K562 (cell line): Measurements from ENCODE around the gene ARHGAP9. TPM values are rescaled to one million over a fixed set of nuclear protein-coding genes. Genes with fewer than 3 reads are reported as not detected.

ENCODE experiments used
- ATAC-seq: fragments of 200-7000 bp; cut with Tn5 transposase; 3 replicates; pipeline ENCODE4 v1.9.1; 2020; ENCODE audit warnings: moderate library complexity
- BruUV-seq: library from RNA; stranded (reverse); fragments of 400-500 nt; replicated peaks from 2 replicates; lab custom pipeline; 2021; lab: Mats Ljungman, UMichigan
- CTCF ChIA-PET: fragments of 300-600 bp; formaldehyde crosslinking; extraction: SDS; loops from one replicate; lab custom pipeline; 2021; ENCODE audit warnings: low intra/inter-chr PET ratio; lab: Yijun Ruan, JAX
- POLR2A ChIA-PET: fragments of 300-600, 350-650 bp; sonication (Branson Sonifier 250); formaldehyde crosslinking; extraction: SDS; loops from one replicate; lab custom pipeline; 2021; ENCODE audit warnings: antibody characterized with exemption, inconsistent platforms; lab: Yijun Ruan, JAX
- DNase-seq, 4 experiments: peaks; one replicate each; pipeline versions ENCODE4 v3.0.0 to v3.0.0-alpha.2; 2011 to 2018; ENCODE audit warnings: low spot score in 3 of 4, mixed read lengths in 3 of 4; ENCODE audit errors: extremely low read depth in 1 of 4
- FAIRE-seq: peaks from 2 replicates; lab custom pipeline; 2011; peaks lifted over from hg19 to GRCh38; lab: Jason Lieb, UNC
- H2AFZ ChIP-seq: 2 replicates; pipeline ENCODE4 v1.6.0; 2011; ENCODE audit warnings: low read depth, low read length, control low read depth, inconsistent platforms
- H3K27ac ChIP-seq: fragments of 200-600 bp; 3 replicates; pipeline ENCODE4 v1.8.0; 2011; ENCODE audit warnings: low read depth, mild to moderate bottlenecking, control low read depth, inconsistent platforms, low read length, moderate library complexity, mixed read lengths; ENCODE audit errors: extremely low read depth
- H3K27me3 ChIP-seq, 2 experiments: fragments of 300-600 bp in 1 of 2; 2 replicates in 1 of 2; 3 replicates in 1 of 2; pipeline versions ENCODE4 v1.6.0 to v1.8.0; 2011; ENCODE audit warnings: inconsistent platforms in 2 of 2, low read length in 2 of 2, mild to moderate bottlenecking in 1 of 2, mixed read lengths in 1 of 2, moderate library complexity in 1 of 2; ENCODE audit not compliant: control insufficient read depth in 2 of 2, insufficient read depth in 2 of 2
- H3K36me3 ChIP-seq: fragments of 300-600 bp; 3 replicates; pipeline ENCODE4 v1.8.0; 2011; ENCODE audit warnings: mild to moderate bottlenecking, low read length, inconsistent platforms; ENCODE audit not compliant: control insufficient read depth, insufficient read depth
- H3K4me1 ChIP-seq, 2 experiments: fragments of 200-600 bp in 1 of 2; replicated peaks in 1 of 2; 2 replicates in 1 of 2; 3 replicates in 1 of 2; pipeline versions ENCODE4 v1.5.1 to v1.8.0; 2011; ENCODE audit warnings: inconsistent platforms in 2 of 2, low read length in 2 of 2, mild to moderate bottlenecking in 1 of 2, mixed read lengths in 1 of 2, moderate library complexity in 1 of 2; ENCODE audit not compliant: control insufficient read depth in 2 of 2, insufficient read depth in 2 of 2
- H3K4me2 ChIP-seq: 2 replicates; pipeline ENCODE4 v1.6.1; 2011; ENCODE audit warnings: low read length, control low read depth, inconsistent platforms, mixed read lengths; ENCODE audit not compliant: insufficient read depth
- H3K4me3 ChIP-seq: fragments of 200-600 bp; sonication (generic), shearing (Covaris generic); 2 replicates; pipeline ENCODE4 v1.5.1; 2016; ENCODE audit warnings: control low read depth, inconsistent platforms
- H3K79me2 ChIP-seq: fragments of 200-600 bp; 3 replicates; pipeline ENCODE4 v1.8.0; 2011; ENCODE audit warnings: low read length, inconsistent platforms; ENCODE audit not compliant: control insufficient read depth, insufficient read depth
- H3K9ac ChIP-seq, 2 experiments: 2 replicates each; pipeline versions ENCODE4 v1.6.0 to v1.6.1; 2011; ENCODE audit warnings: low read depth in 2 of 2, low read length in 2 of 2, control low read depth in 1 of 2, inconsistent platforms in 1 of 2, mild to moderate bottlenecking in 1 of 2, mixed read lengths in 1 of 2; ENCODE audit not compliant: insufficient read depth in 1 of 2
- H3K9me1 ChIP-seq: one replicate; pipeline ENCODE4 v1.6.0; 2011; ENCODE audit warnings: inconsistent platforms, mild to moderate bottlenecking, low read length, moderate library complexity; ENCODE audit not compliant: control insufficient read depth, insufficient read depth
- H3K9me3 ChIP-seq: replicated peaks from 2 replicates; pipeline ENCODE4 v1.5.1; 2011; ENCODE audit warnings: low read depth, low read length, inconsistent platforms; ENCODE audit not compliant: control insufficient read depth, insufficient read depth
- H4K20me1 ChIP-seq: replicated peaks from 2 replicates; pipeline ENCODE4 v1.6.1; 2011; ENCODE audit warnings: low read length, inconsistent platforms, mixed read lengths; ENCODE audit not compliant: control insufficient read depth, insufficient read depth
- NR4A1 ChIP-seq, 2 experiments: fragments of 250-450 bp in 1 of 2; fragments of 450-650 bp in 1 of 2; sonication (Bioruptor Pico) in 1 of 2; IDR thresholded peaks; 2 replicates each; pipeline versions ENCODE4 v1.4.0 to v1.6.1; 2016 to 2020; ENCODE audit warnings: mild to moderate bottlenecking in 2 of 2, missing compliant biosample characterization in 1 of 2, missing genetic modification characterization in 1 of 2, moderate library complexity in 1 of 2
- PPARD ChIP-seq: fragments of 250-450 bp; sonication (Bioruptor Pico); IDR thresholded peaks from 2 replicates; pipeline ENCODE4 v1.8.0; 2022; ENCODE audit warnings: inconsistent platforms, mild to moderate bottlenecking, moderate library complexity
- SIN3A ChIP-seq, 2 experiments: fragments of 150-350 bp in 1 of 2; IDR thresholded peaks; 2 replicates each; pipeline ENCODE4 v1.6.1; 2011 to 2016; ENCODE audit warnings: borderline replicate concordance in 2 of 2, low read depth in 2 of 2, low read length in 2 of 2, mild to moderate bottlenecking in 2 of 2, moderate library complexity in 2 of 2; ENCODE audit not compliant: control insufficient read depth in 1 of 2
- SMARCE1 ChIP-seq: fragments of 450-650 bp; IDR thresholded peaks from 2 replicates; pipeline ENCODE4 v1.7.1; 2016; ENCODE audit warnings: mild to moderate bottlenecking
- ZNF561 ChIP-seq: fragments of 450-650 bp; formaldehyde crosslinking; conservative IDR thresholded peaks from 2 replicates; pipeline ENCODE4 v1.4.0; 2020; ENCODE audit warnings: mild to moderate bottlenecking, moderate library complexity
- WGBS: fragments of 100-300 bp; shearing (Covaris generic); methylation state at CpG from one replicate; pipeline ENCODE4 v1.1.6; 2016; ENCODE audit warnings: low coverage, mixed read lengths; ENCODE audit not compliant: insufficient coverage; ENCODE audit errors: missing lambda C conversion rate; 5-methylcytosine and 5-hydroxymethylcytosine counted together
- in situ Hi-C: fragments of 300-500 bp; cut with MboI; formaldehyde crosslinking; loops from 4 replicates; pipeline ENCODE4 v1.15.0; 2018; ENCODE audit warnings: inconsistent platforms, mixed read lengths
- intact Hi-C: fragments of 100-400 bp; cut with micrococcal nuclease; formaldehyde crosslinking; loops from 2 replicates; pipeline ENCODE4 v1.14.2; 2022
- polyA plus RNA-seq, 8 experiments: library from polyadenylated mRNA; depleted of rRNA in 4 of 8; stranded (reverse) in 5 of 8; unstranded in 3 of 8; fragments of >200 nt; fragmentation: Nextera tagmentation in 2 of 8; fragmentation: Illumina TruSeq in 1 of 8; extraction: Ambion mirVana in 2 of 8; extraction: Trizol in 1 of 8; gene quantifications; 2 replicates each; pipeline versions ENCODE4 v1.2.1 to v1.2.3, GENCODE V29; 2011 to 2014; ENCODE audit warnings: inconsistent platforms in 1 of 8, missing spikeins in 1 of 8
- total RNA-seq, 7 experiments: library from RNA; depleted of rRNA in 6 of 7; stranded (reverse); fragments of >200 nt in 6 of 7; fragmentation: Illumina TruSeq in 2 of 7; extraction: Trizol in 2 of 7; gene quantifications; 2 replicates each; pipeline versions ENCODE4 v1.2.1 to v1.2.3, GENCODE V29; 2011 to 2021; ENCODE audit warnings: low replicate concordance in 1 of 7
- TF ChIP-seq, protein P1 (sequence below): fragments of 450-650 bp; formaldehyde crosslinking; IDR thresholded peaks from 2 replicates; pipeline ENCODE4 v1.4.0; 2022; ENCODE audit warnings: mild to moderate bottlenecking, moderate library complexity

ARHGAP9 gene
- total and polyA plus RNA-seq, 9 of the 15 experiments (the other 6 are each of a cell fraction or from before 2014, with no cell fraction given) = 1.5 to 10.2 (median 5.1) TPM

DNA sequence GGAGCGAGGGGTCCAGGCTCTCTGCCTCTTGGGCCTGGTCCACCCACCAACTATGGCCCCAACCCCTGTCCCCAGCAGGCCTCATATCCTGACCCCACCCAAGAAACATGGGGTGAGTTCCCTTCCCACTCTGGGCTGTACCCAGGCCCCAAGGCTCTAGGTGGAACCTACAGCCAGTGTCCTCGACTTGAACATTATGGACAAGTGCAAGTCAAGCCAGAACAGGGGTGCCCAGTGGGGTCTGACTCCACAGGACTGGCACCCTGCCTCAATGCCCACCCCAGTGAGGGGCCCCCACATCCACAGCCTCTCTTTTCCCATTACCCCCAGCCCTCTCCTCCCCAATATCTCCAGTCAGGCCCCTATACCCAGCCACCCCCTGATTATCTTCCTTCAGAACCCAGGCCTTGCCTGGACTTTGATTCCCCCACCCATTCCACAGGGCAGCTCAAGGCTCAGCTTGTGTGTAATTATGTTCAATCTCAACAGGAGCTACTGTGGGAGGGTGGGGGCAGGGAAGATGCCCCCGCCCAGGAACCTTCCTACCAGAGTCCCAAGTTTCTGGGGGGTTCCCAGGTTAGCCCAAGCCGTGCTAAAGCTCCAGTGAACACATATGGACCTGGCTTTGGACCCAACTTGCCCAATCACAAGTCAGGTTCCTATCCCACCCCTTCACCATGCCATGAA, 8.6 kb downstream of the ARHGAP9 start (continued):
- TF ChIP-seq, protein P1, sequence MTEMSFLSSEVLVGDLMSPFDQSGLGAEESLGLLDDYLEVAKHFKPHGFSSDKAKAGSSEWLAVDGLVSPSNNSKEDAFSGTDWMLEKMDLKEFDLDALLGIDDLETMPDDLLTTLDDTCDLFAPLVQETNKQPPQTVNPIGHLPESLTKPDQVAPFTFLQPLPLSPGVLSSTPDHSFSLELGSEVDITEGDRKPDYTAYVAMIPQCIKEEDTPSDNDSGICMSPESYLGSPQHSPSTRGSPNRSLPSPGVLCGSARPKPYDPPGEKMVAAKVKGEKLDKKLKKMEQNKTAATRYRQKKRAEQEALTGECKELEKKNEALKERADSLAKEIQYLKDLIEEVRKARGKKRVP (CRISPR knock-in tag) = no peak

DNA sequence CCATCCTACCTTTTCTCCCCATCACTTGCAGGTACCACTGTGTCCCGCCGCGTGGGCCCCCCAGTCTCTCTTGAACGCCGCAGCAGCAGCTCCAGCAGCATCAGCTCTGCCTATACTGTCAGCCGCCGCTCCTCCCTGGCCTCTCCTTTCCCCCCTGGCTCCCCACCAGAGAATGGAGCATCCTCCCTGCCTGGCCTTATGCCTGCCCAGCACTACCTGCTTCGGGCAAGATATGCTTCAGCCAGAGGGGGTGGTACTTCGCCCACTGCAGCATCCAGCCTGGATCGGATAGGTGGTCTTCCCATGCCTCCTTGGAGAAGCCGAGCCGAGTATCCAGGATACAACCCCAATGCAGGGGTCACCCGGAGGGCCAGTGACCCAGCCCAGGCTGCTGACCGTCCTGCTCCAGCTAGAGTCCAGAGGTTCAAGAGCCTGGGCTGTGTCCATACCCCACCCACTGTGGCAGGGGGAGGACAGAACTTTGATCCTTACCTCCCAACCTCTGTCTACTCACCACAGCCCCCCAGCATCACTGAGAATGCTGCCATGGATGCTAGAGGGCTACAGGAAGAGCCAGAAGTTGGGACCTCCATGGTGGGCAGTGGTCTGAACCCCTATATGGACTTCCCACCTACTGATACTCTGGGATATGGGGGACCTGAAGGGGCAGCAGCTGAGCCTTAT, 9.2 kb downstream of the ARHGAP9 start:
- no peak for ATAC-seq
- Histone ChIP-seq H3K4me3 (no peak overlapping the region), H3K36me3 (no peaks in the 10 kb centered on the region), H3K79me2 (no peaks in the 10 kb centered on the region), H3K9ac (peak overlapping the region in 1 of 2 experiments; percentile 60; a peak in 1 of 4 replicates), H3K9me3 (no peaks in the 10 kb centered on the region), H3K4me1 (peaks cover 19 to 22% of the 10 kb centered on the region in 2 experiments), H4K20me1 (no peaks in the 10 kb centered on the region), H3K27ac (no peak overlapping the region), H3K4me2 (no peak overlapping the region), H2AFZ (no peak overlapping the region), H3K27me3 (peaks cover 16 to 47% of the 10 kb centered on the region in 2 experiments; a peak in 4 of 5 replicates), H3K9me1 (no peaks in the 10 kb centered on the region)
- DNase-seq = no peak
- no peak for FAIRE-seq
- TF ChIP-seq PPARD (no peak), SIN3A (IDR thresholded peaks at IDR 0.05; ENCODE audit: borderline replicate concordance in 2 of 2, control insufficient read depth in 1 of 2, low read depth in 2 of 2, low read length in 2 of 2) (no peak), SMARCE1 (no peak), NR4A1 (CRISPR knock-in tag; IDR thresholded peaks at IDR 0.05) (no peak), NR4A1 (tag; IDR thresholded peaks at IDR 0.05) (no peak), ZNF561 (CRISPR knock-in tag) (no peak)
- 19% methylated on average over 12 of the region's 14 CpGs for WGBS
- no TSS peak for BruUV-seq
- intact Hi-C loops = no loop called here
- CTCF ChIA-PET = no interaction called here
- POLR2A ChIA-PET = interaction anchor here (0.7 to 1.3 kb wide), 7 partner anchors 9 to 232 kb away, joined by 3 to 7 read pairs (median 5); partner anchors contain the start of genes ARHGAP9 and INHBE
- in situ Hi-C loops = no loop called here
